GM12878 (cell line): ENCODE data around the gene SIRT2. TPM values are rescaled to one million over a fixed set of nuclear protein-coding genes. Genes with fewer than 3 reads are reported as not detected.

Experiments used
- BHLHE40 ChIP-seq, 2 experiments: fragments of 450-650 bp in 1 of 2; IDR thresholded peaks; 2 replicates each; pipeline ENCODE4 v1.6.1; 2011 to 2017; ENCODE audit warnings: low read depth in 2 of 2, borderline replicate concordance in 1 of 2, improper control_type of control experiment in 1 of 2, low read length in 1 of 2, mild to moderate bottlenecking in 1 of 2
- BMI1 ChIP-seq: fragments of 450-650 bp; IDR thresholded peaks from 2 replicates; pipeline ENCODE4 v1.6.1; 2016; ENCODE audit warnings: mild to moderate bottlenecking, moderate library complexity, borderline replicate concordance
- CBX3 ChIP-seq: fragments of 200-600 bp; sonication (generic); IDR thresholded peaks from 2 replicates; pipeline ENCODE4 v1.6.1; 2016; ENCODE audit warnings: low read depth, borderline replicate concordance
- CBX5 ChIP-seq: sonication (generic); IDR thresholded peaks from 2 replicates; pipeline ENCODE4 v1.6.1; 2016; ENCODE audit warnings: low read depth, moderate library complexity, mild to moderate bottlenecking, inconsistent platforms
- CREM ChIP-seq: IDR thresholded peaks from 2 replicates; pipeline ENCODE4 v1.6.1; 2014; ENCODE audit warnings: antibody characterized with exemption, low read depth
- FOXK2 ChIP-seq: fragments of 450-650 bp; IDR thresholded peaks from 2 replicates; pipeline ENCODE4 v1.6.1; 2017; ENCODE audit warnings: mild to moderate bottlenecking, moderate library complexity
- KDM1A ChIP-seq: fragments of 200-600 bp; sonication (generic); IDR thresholded peaks from 2 replicates; pipeline ENCODE4 v1.6.1; 2016; ENCODE audit warnings: borderline replicate concordance
- KLF5 ChIP-seq: fragments of 450-650 bp; IDR thresholded peaks from 2 replicates; pipeline ENCODE4 v1.6.1; 2014; ENCODE audit warnings: mild to moderate bottlenecking; ENCODE audit not compliant: partially characterized antibody
- MEF2B ChIP-seq: fragments of 450-650 bp; IDR thresholded peaks from 2 replicates; pipeline ENCODE4 v1.6.1; 2018; ENCODE audit warnings: mild to moderate bottlenecking, moderate library complexity; ENCODE audit not compliant: partially characterized antibody, poor library complexity, severe bottlenecking
- PAX8 ChIP-seq: fragments of 450-650 bp; IDR thresholded peaks from 2 replicates; pipeline ENCODE4 v1.6.1; 2017; ENCODE audit warnings: mild to moderate bottlenecking, moderate library complexity
- PML ChIP-seq: IDR thresholded peaks from 2 replicates; pipeline ENCODE4 v1.6.1; 2012; ENCODE audit warnings: low read length, inconsistent platforms
- POLR2AphosphoS2 ChIP-seq: IDR thresholded peaks from 2 replicates; pipeline ENCODE4 v1.6.1; 2011; ENCODE audit warnings: low read depth, mild to moderate bottlenecking, low read length, improper control_type of control experiment, moderate library complexity
- RAD51 ChIP-seq: fragments of 450-650 bp; IDR thresholded peaks from 2 replicates; pipeline ENCODE4 v1.6.1; 2016; ENCODE audit warnings: moderate library complexity, mild to moderate bottlenecking, inconsistent platforms
- SMAD5 ChIP-seq: IDR thresholded peaks from 2 replicates; pipeline ENCODE4 v1.6.1; 2016; ENCODE audit warnings: antibody characterized with exemption, low read depth
- SREBF2 ChIP-seq: IDR thresholded peaks from 2 replicates; pipeline ENCODE4 v1.6.1; 2012; ENCODE audit warnings: mild to moderate bottlenecking, low read length
- STAT3 ChIP-seq: IDR thresholded peaks from 2 replicates; pipeline ENCODE4 v1.6.1; 2011; ENCODE audit warnings: low read depth, low read length, improper control_type of control experiment
- ZZZ3 ChIP-seq: IDR thresholded peaks from 2 replicates; pipeline ENCODE4 v1.6.1; 2011; ENCODE audit warnings: low read depth; ENCODE audit not compliant: control insufficient read depth, insufficient read length
- polyA plus RNA-seq, 11 experiments: library from polyadenylated mRNA; depleted of rRNA in 4 of 11; unstranded in 6 of 11; stranded (reverse) in 5 of 11; fragments of >200 nt; fragmentation: Nextera tagmentation in 4 of 11; fragmentation: Illumina TruSeq in 1 of 11; extraction: Ambion mirVana in 4 of 11; extraction: Trizol in 1 of 11; gene quantifications; 1 replicate in 1 of 11; 2 replicates in 10 of 11; pipeline versions ENCODE4 v1.2.1 to v1.2.3, GENCODE V29; 2011 to 2016; ENCODE audit warnings: inconsistent platforms in 2 of 11, missing spikeins in 2 of 11, low read depth in 1 of 11
- total RNA-seq, 4 experiments: library from RNA; depleted of rRNA in 3 of 4; stranded (reverse); fragments of >200 nt in 3 of 4; fragmentation: Illumina TruSeq in 1 of 4; extraction: Trizol in 1 of 4; gene quantifications; 2 replicates each; pipeline versions ENCODE4 v1.2.1 to v1.2.3, GENCODE V29; 2013 to 2021
- TF ChIP-seq, protein P1 (sequence below): fragments of 150-350 bp; IDR thresholded peaks from 2 replicates; pipeline ENCODE4 v1.6.1; 2014; ENCODE audit warnings: mild to moderate bottlenecking, low read depth, low read length
- TF ChIP-seq, protein P2 (sequence below): fragments of 450-650 bp; IDR thresholded peaks from 2 replicates; pipeline ENCODE4 v1.6.1; 2017; ENCODE audit warnings: mild to moderate bottlenecking, moderate library complexity
- TF ChIP-seq, protein P3 (sequence below): fragments of 450-650 bp; IDR thresholded peaks from 2 replicates; pipeline ENCODE4 v1.6.1; 2016; ENCODE audit warnings: mild to moderate bottlenecking
- TF ChIP-seq, protein P4 (sequence below): IDR thresholded peaks from 2 replicates; pipeline ENCODE4 v1.6.1; 2012; ENCODE audit warnings: mild to moderate bottlenecking, low read depth, low read length

SIRT2 gene
- total and polyA plus RNA-seq, 10 of the 15 experiments (the other 5 are each of a cell fraction or from before 2014, with no cell fraction given), result 1.4 to 38.7 (median 24.1) TPM

DNA sequence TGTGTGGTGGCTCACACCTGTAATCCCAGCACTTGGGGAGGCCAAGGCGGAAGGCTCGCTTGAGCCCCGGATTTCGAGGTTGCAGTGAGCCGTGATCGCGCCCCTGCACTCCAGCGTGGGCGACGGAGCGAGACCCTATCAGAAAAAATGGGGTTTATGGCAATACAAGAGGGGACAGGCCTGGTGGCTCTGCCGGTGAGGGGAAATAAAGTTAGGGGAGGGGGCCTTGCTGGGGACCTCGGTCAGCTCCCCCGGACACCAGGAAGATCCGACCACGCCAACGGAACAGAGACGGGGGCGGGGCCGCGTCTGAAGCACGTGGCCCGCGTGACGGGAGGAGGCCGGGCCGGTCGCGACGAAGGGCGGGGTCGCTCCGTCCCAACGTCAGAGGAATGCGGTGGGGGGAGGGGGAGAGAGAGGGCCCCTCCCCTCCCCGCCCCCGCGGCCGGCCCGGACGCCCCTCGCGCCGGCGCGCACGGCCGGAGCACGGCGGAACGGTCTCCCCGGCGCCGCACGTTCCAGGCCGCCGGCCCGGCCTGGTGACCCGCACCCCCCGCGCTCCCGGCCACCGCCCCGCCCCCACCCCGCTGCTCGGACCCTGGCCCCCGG, 47.7 kb downstream of the SIRT2 start (continued):
- peak; percentile 81 for TF ChIP-seq RAD51
- TF ChIP-seq, protein P1, sequence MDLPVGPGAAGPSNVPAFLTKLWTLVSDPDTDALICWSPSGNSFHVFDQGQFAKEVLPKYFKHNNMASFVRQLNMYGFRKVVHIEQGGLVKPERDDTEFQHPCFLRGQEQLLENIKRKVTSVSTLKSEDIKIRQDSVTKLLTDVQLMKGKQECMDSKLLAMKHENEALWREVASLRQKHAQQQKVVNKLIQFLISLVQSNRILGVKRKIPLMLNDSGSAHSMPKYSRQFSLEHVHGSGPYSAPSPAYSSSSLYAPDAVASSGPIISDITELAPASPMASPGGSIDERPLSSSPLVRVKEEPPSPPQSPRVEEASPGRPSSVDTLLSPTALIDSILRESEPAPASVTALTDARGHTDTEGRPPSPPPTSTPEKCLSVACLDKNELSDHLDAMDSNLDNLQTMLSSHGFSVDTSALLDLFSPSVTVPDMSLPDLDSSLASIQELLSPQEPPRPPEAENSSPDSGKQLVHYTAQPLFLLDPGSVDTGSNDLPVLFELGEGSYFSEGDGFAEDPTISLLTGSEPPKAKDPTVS, result no peak
- TF ChIP-seq PML, result no peak
- peak; percentile 30 for TF ChIP-seq MEF2B
- TF ChIP-seq BHLHE40 (IDR thresholded peaks at IDR 0.05; ENCODE audit: borderline replicate concordance in 1 of 2, low read depth in 2 of 2, low read length in 1 of 2), result peak; percentile 78 to 93
- TF ChIP-seq, protein P2, sequence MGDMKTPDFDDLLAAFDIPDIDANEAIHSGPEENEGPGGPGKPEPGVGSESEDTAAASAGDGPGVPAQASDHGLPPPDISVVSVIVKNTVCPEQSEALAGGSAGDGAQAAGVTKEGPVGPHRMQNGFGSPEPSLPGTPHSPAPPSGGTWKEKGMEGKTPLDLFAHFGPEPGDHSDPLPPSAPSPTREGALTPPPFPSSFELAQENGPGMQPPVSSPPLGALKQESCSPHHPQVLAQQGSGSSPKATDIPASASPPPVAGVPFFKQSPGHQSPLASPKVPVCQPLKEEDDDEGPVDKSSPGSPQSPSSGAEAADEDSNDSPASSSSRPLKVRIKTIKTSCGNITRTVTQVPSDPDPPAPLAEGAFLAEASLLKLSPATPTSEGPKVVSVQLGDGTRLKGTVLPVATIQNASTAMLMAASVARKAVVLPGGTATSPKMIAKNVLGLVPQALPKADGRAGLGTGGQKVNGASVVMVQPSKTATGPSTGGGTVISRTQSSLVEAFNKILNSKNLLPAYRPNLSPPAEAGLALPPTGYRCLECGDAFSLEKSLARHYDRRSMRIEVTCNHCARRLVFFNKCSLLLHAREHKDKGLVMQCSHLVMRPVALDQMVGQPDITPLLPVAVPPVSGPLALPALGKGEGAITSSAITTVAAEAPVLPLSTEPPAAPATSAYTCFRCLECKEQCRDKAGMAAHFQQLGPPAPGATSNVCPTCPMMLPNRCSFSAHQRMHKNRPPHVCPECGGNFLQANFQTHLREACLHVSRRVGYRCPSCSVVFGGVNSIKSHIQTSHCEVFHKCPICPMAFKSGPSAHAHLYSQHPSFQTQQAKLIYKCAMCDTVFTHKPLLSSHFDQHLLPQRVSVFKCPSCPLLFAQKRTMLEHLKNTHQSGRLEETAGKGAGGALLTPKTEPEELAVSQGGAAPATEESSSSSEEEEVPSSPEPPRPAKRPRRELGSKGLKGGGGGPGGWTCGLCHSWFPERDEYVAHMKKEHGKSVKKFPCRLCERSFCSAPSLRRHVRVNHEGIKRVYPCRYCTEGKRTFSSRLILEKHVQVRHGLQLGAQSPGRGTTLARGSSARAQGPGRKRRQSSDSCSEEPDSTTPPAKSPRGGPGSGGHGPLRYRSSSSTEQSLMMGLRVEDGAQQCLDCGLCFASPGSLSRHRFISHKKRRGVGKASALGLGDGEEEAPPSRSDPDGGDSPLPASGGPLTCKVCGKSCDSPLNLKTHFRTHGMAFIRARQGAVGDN, result peak; percentile 57; the same call in 1 of the 2 replicates
- TF ChIP-seq STAT3, result no peak
- TF ChIP-seq, protein P3, sequence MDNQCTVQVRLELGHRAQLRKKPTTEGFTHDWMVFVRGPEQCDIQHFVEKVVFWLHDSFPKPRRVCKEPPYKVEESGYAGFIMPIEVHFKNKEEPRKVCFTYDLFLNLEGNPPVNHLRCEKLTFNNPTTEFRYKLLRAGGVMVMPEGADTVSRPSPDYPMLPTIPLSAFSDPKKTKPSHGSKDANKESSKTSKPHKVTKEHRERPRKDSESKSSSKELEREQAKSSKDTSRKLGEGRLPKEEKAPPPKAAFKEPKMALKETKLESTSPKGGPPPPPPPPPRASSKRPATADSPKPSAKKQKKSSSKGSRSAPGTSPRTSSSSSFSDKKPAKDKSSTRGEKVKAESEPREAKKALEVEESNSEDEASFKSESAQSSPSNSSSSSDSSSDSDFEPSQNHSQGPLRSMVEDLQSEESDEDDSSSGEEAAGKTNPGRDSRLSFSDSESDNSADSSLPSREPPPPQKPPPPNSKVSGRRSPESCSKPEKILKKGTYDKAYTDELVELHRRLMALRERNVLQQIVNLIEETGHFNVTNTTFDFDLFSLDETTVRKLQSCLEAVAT, result peak; percentile 71
- TF ChIP-seq SMAD5, result 0 out of 2 replicates have a peak, but pooled peaks have one; percentile 31
- TF ChIP-seq ZZZ3, result no peak
- TF ChIP-seq BMI1, result no peak
- no peak for TF ChIP-seq CBX5
- no peak for TF ChIP-seq SREBF2
- TF ChIP-seq POLR2AphosphoS2, result peak; percentile 76; the same call in 1 of the 2 replicates
- TF ChIP-seq CREM, result peak; percentile 88
- no peak for TF ChIP-seq CBX3
- TF ChIP-seq FOXK2, result no peak
- TF ChIP-seq, protein P4, sequence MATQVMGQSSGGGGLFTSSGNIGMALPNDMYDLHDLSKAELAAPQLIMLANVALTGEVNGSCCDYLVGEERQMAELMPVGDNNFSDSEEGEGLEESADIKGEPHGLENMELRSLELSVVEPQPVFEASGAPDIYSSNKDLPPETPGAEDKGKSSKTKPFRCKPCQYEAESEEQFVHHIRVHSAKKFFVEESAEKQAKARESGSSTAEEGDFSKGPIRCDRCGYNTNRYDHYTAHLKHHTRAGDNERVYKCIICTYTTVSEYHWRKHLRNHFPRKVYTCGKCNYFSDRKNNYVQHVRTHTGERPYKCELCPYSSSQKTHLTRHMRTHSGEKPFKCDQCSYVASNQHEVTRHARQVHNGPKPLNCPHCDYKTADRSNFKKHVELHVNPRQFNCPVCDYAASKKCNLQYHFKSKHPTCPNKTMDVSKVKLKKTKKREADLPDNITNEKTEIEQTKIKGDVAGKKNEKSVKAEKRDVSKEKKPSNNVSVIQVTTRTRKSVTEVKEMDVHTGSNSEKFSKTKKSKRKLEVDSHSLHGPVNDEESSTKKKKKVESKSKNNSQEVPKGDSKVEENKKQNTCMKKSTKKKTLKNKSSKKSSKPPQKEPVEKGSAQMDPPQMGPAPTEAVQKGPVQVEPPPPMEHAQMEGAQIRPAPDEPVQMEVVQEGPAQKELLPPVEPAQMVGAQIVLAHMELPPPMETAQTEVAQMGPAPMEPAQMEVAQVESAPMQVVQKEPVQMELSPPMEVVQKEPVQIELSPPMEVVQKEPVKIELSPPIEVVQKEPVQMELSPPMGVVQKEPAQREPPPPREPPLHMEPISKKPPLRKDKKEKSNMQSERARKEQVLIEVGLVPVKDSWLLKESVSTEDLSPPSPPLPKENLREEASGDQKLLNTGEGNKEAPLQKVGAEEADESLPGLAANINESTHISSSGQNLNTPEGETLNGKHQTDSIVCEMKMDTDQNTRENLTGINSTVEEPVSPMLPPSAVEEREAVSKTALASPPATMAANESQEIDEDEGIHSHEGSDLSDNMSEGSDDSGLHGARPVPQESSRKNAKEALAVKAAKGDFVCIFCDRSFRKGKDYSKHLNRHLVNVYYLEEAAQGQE, result peak; percentile 23; the same call in 1 of the 2 replicates
- TF ChIP-seq KLF5, result peak; percentile 74
- TF ChIP-seq KDM1A, result no peak
- no peak for TF ChIP-seq PAX8
